K562 (cell line): Measurements from ENCODE around the gene CYP11A1. TPM values are rescaled to one million over a fixed set of nuclear protein-coding genes. Genes with fewer than 3 reads are reported as not detected.

Source experiments
- CHD7 ChIP-seq: fragments of 200-600 bp; sonication (generic); IDR thresholded peaks from one replicate; pipeline ENCODE4 v1.6.1; 2012; ENCODE audit warnings: mild to moderate bottlenecking, low read depth, low read length, inconsistent platforms
- ESRRA ChIP-seq: fragments of 450-650 bp; IDR thresholded peaks from 2 replicates; pipeline ENCODE4 v1.6.1; 2014; ENCODE audit warnings: low read depth, mild to moderate bottlenecking, moderate library complexity, borderline replicate concordance
- HCFC1 ChIP-seq: IDR thresholded peaks from 2 replicates; pipeline ENCODE4 v1.6.1; 2012; ENCODE audit warnings: low read depth, low read length, improper control_type of control experiment
- L3MBTL2 ChIP-seq: fragments of 450-650 bp; IDR thresholded peaks from 2 replicates; pipeline ENCODE4 v1.6.1; 2016; ENCODE audit warnings: mild to moderate bottlenecking, moderate library complexity
- NR2F6 ChIP-seq: fragments of 450-650 bp; formaldehyde crosslinking; IDR thresholded peaks from 2 replicates; pipeline ENCODE4 v1.4.0; 2020; ENCODE audit warnings: mild to moderate bottlenecking
- PBX2 ChIP-seq, 2 experiments: IDR thresholded peaks in 1 of 2; conservative IDR thresholded peaks in 1 of 2; 2 replicates each; pipeline ENCODE4 v1.6.1; 2016; ENCODE audit warnings: low read depth in 2 of 2, mild to moderate bottlenecking in 1 of 2, missing compliant biosample characterization in 1 of 2, missing genetic modification characterization in 1 of 2, moderate library complexity in 1 of 2
- PTTG1 ChIP-seq: fragments of 450-650 bp; IDR thresholded peaks from 2 replicates; pipeline ENCODE4 v1.6.1; 2016; ENCODE audit warnings: low read depth, mild to moderate bottlenecking, missing genetic modification characterization, missing compliant biosample characterization
- SETDB1 ChIP-seq: IDR thresholded peaks from one replicate; pipeline ENCODE4 v1.6.1; 2012; ENCODE audit warnings: low read length, control low read depth, inconsistent platforms
- ZC3H4 ChIP-seq: sonication (generic); formaldehyde crosslinking; IDR thresholded peaks from 2 replicates; pipeline ENCODE4 v1.9.0; 2021; ENCODE audit warnings: missing genetic modification reagents, borderline replicate concordance
- ZNF133 ChIP-seq: fragments of 250-450 bp; sonication (Bioruptor Pico); IDR thresholded peaks from 2 replicates; pipeline ENCODE4 v1.4.0; 2020; ENCODE audit warnings: mild to moderate bottlenecking
- ZNF324 ChIP-seq: fragments of 250-450 bp; sonication (Bioruptor Pico); IDR thresholded peaks from 2 replicates; pipeline ENCODE4 v1.4.0; 2020; ENCODE audit warnings: mild to moderate bottlenecking
- ZNF398 ChIP-seq: fragments of 250-450 bp; sonication (Bioruptor Pico); IDR thresholded peaks from 2 replicates; pipeline ENCODE4 v1.8.0; 2021; ENCODE audit warnings: moderate library complexity, mild to moderate bottlenecking, inconsistent platforms
- polyA plus RNA-seq, 8 experiments: library from polyadenylated mRNA; depleted of rRNA in 4 of 8; stranded (reverse) in 5 of 8; unstranded in 3 of 8; fragments of >200 nt; fragmentation: Nextera tagmentation in 2 of 8; fragmentation: Illumina TruSeq in 1 of 8; extraction: Ambion mirVana in 2 of 8; extraction: Trizol in 1 of 8; gene quantifications; 2 replicates each; pipeline versions ENCODE4 v1.2.1 to v1.2.3, GENCODE V29; 2011 to 2014; ENCODE audit warnings: inconsistent platforms in 1 of 8, missing spikeins in 1 of 8
- total RNA-seq, 7 experiments: library from RNA; depleted of rRNA in 6 of 7; stranded (reverse); fragments of >200 nt in 6 of 7; fragmentation: Illumina TruSeq in 2 of 7; extraction: Trizol in 2 of 7; gene quantifications; 2 replicates each; pipeline versions ENCODE4 v1.2.1 to v1.2.3, GENCODE V29; 2011 to 2021; ENCODE audit warnings: low replicate concordance in 1 of 7

CYP11A1 gene
- total and polyA plus RNA-seq, 9 of the 15 experiments (the other 6 are each of a cell fraction or from before 2014, with no cell fraction given), result 0.06 to 0.24 (median 0.10) TPM; not detected in 4

- TF ChIP-seq ZNF398 (CRISPR knock-in tag) (no peak), ZNF133 (CRISPR knock-in tag) (no peak), PTTG1 (tag) (no peak), CHD7 (no peak), ESRRA (peak; percentile 92), SETDB1 (no peak), PBX2 (CRISPR knock-in tag; IDR thresholded peaks at IDR 0.05; ENCODE audit: low read depth) (no peak), PBX2 (tag; conservative IDR thresholded peaks at IDR 0.05; ENCODE audit: low read depth) (0 out of 2 replicates have a peak, but pooled peaks have one; percentile 44), HCFC1 (no peak), ZC3H4 (no peak), L3MBTL2 (peak; percentile 58), ZNF324 (no peak), NR2F6 (no peak)
Measured at GRCh38 chr15:74390647-74391288, 23.3 kb upstream of the CYP11A1 start (continued).
